PC-9 (cell line): ENCODE measurements around the gene ARHGEF3. TPM values are rescaled to one million over a fixed set of nuclear protein-coding genes. Genes with fewer than 3 reads are reported as not detected.

Experiments used
- BruUV-seq: library from RNA; stranded (reverse); fragments of 400-500 nt; replicated peaks from 2 replicates; lab custom pipeline; 2021; lab: Mats Ljungman, UMichigan
- CTCF ChIA-PET: fragments of 300-600 bp; sonication (Branson Sonifier 250); formaldehyde crosslinking; loops from one replicate; lab custom pipeline; 2022; ENCODE audit warnings: antibody characterized with exemption; lab: Charles Lee
- POLR2A ChIA-PET: fragments of 300-600 bp; sonication (Branson Sonifier 250); formaldehyde crosslinking; loops from one replicate; lab custom pipeline; 2022; ENCODE audit warnings: antibody characterized with exemption; ENCODE audit not compliant: unreplicated experiment; lab: Charles Lee
- DNase-seq, 2 experiments: peaks; one replicate each; pipeline versions ENCODE4 v3.0.0 to v3.0.0-alpha.2; 2015 to 2022; ENCODE audit warnings: mixed read lengths in 1 of 2
- H2AFZ ChIP-seq: fragments of 200-600 bp; sonication (generic); 2 replicates; pipeline ENCODE4 v1.8.1; 2017; ENCODE audit warnings: antibody characterized with exemption
- H3F3A ChIP-seq: fragments of 200-600 bp; sonication (generic); 2 replicates; pipeline ENCODE4 v1.8.1; 2017; ENCODE audit warnings: antibody characterized with exemption, mild to moderate bottlenecking, low read depth; ENCODE audit not compliant: insufficient read depth
- H3K27ac ChIP-seq: fragments of 200-600 bp; sonication (generic); 2 replicates; pipeline ENCODE4 v1.6.1; 2016; ENCODE audit warnings: mixed run types
- H3K27me3 ChIP-seq: fragments of 200-600 bp; sonication (generic); 2 replicates; pipeline ENCODE4 v1.6.1; 2016; ENCODE audit warnings: low read depth, mixed run types; ENCODE audit not compliant: insufficient read depth
- H3K36me3 ChIP-seq: fragments of 200-600 bp; sonication (generic); 2 replicates; pipeline ENCODE4 v1.6.1; 2016; ENCODE audit warnings: low read depth, mixed run types
- H3K4me1 ChIP-seq: fragments of 200-600 bp; sonication (generic); replicated peaks from 2 replicates; pipeline ENCODE4 v1.6.1; 2016; ENCODE audit warnings: mixed run types; ENCODE audit not compliant: insufficient read depth
- H3K4me2 ChIP-seq: fragments of 200-600 bp; sonication (generic); 2 replicates; pipeline ENCODE4 v1.6.1; 2017; ENCODE audit warnings: mixed run types
- H3K4me3 ChIP-seq: fragments of 200-600 bp; sonication (generic); 2 replicates; pipeline ENCODE4 v1.6.1; 2016; ENCODE audit warnings: mixed run types
- H3K79me2 ChIP-seq: fragments of 200-600 bp; sonication (generic); 2 replicates; pipeline ENCODE4 v1.6.1; 2017; ENCODE audit warnings: low read depth, mixed run types
- H3K9me2 ChIP-seq: fragments of 200-600 bp; sonication (generic); 2 replicates; pipeline ENCODE4 v1.8.1; 2017; ENCODE audit warnings: mild to moderate bottlenecking; ENCODE audit not compliant: insufficient read depth
- H3K9me3 ChIP-seq: fragments of 200-600 bp; sonication (generic); 2 replicates; pipeline ENCODE4 v1.8.1; 2016; ENCODE audit warnings: low read depth; ENCODE audit not compliant: insufficient read depth
- H4K20me1 ChIP-seq: fragments of 200-600 bp; sonication (generic); 2 replicates; pipeline ENCODE4 v1.8.1; 2017; ENCODE audit not compliant: insufficient read depth
- CTCF ChIP-seq: fragments of 200-600 bp; sonication (generic); conservative IDR thresholded peaks from 2 replicates; pipeline ENCODE4 v1.6.1; 2017; ENCODE audit warnings: mixed run types, antibody characterized with exemption, mild to moderate bottlenecking, moderate library complexity
- EZH2 ChIP-seq: fragments of 200-600 bp; sonication (generic); IDR thresholded peaks from 2 replicates; pipeline ENCODE4 v1.8.0; 2017; ENCODE audit warnings: antibody characterized with exemption, low read depth
- intact Hi-C: fragments of 100-400 bp; cut with micrococcal nuclease; formaldehyde crosslinking; loops from one replicate; pipeline ENCODE4 v1.10.0; 2022; ENCODE audit not compliant: unreplicated experiment
- total RNA-seq: library from RNA; stranded (reverse); gene quantifications from 2 replicates; pipeline ENCODE4 v1.2.3, GENCODE V29; 2021

ARHGEF3 gene
- total RNA-seq, 1 experiment from 2014 or later, result 49.2 TPM

GRCh38 chr3:56732109-56732508 is 69.6 kb downstream of the ARHGEF3 start:
- H3K4me2 ChIP-seq, result no peak overlapping the region
- H2AFZ ChIP-seq, result no peak overlapping the region
- DNase-seq, result no peak
- POLR2A ChIA-PET, result no interaction called here
- intact Hi-C loops, result no loop called here
- BruUV-seq, result no TSS peak
- no peaks in the 10 kb centered on the region for H3K9me2 ChIP-seq
- no peaks in the 10 kb centered on the region for H3K79me2 ChIP-seq
- TF ChIP-seq CTCF (no peak), EZH2 (no peak)
- no peaks in the 10 kb centered on the region for H3F3A ChIP-seq
- no peaks in the 10 kb centered on the region for H3K4me1 ChIP-seq
- CTCF ChIA-PET, result no interaction called here
- no peaks in the 10 kb centered on the region for H3K9me3 ChIP-seq
- H3K36me3 ChIP-seq, result no peaks in the 10 kb centered on the region
- no peaks in the 10 kb centered on the region for H4K20me1 ChIP-seq
- no peaks in the 10 kb centered on the region for H3K27me3 ChIP-seq
- H3K27ac ChIP-seq, result no peak overlapping the region
- no peak overlapping the region for H3K4me3 ChIP-seq

- no peak overlapping the region for H3K4me3 ChIP-seq
- no peak overlapping the region for H2AFZ ChIP-seq
- no peak overlapping the region for H3K27ac ChIP-seq
- no peaks in the 10 kb centered on the region for H3K4me1 ChIP-seq
- H3K9me3 ChIP-seq, result no peaks in the 10 kb centered on the region
- no peaks in the 10 kb centered on the region for H4K20me1 ChIP-seq
- no peaks in the 10 kb centered on the region for H3K79me2 ChIP-seq
- H3K4me2 ChIP-seq, result no peak overlapping the region
- no peaks in the 10 kb centered on the region for H3F3A ChIP-seq
- CTCF ChIA-PET, result no interaction called here
- DNase-seq, result no peak
- POLR2A ChIA-PET, result interaction anchor here (0.6 kb wide), 1 partner anchor 870 kb away, joined by 4 read pairs; no protein-coding TSS in a partner anchor
- H3K9me2 ChIP-seq, result no peaks in the 10 kb centered on the region
- H3K27me3 ChIP-seq, result no peaks in the 10 kb centered on the region
- intact Hi-C loops, result no loop called here
- BruUV-seq, result no TSS peak
- TF ChIP-seq CTCF (no peak), EZH2 (no peak)
- H3K36me3 ChIP-seq, result no peaks in the 10 kb centered on the region
Measured at GRCh38 chr3:56725175-56725574, 76.6 kb downstream of the ARHGEF3 start.

- H3K36me3 ChIP-seq, result no peaks in the 10 kb centered on the region
- TF ChIP-seq EZH2 (no peak), CTCF (no peak)
- H4K20me1 ChIP-seq, result no peaks in the 10 kb centered on the region
- H2AFZ ChIP-seq, result no peak overlapping the region
- DNase-seq, result no peak
- intact Hi-C loops, result no loop called here
- H3K4me3 ChIP-seq, result no peak overlapping the region
- H3K4me1 ChIP-seq, result no peaks in the 10 kb centered on the region
- no peaks in the 10 kb centered on the region for H3K9me2 ChIP-seq
- ChIA-PET POLR2A (no interaction called here), CTCF (no interaction called here)
- no peak overlapping the region for H3K27ac ChIP-seq
- H3K27me3 ChIP-seq, result no peaks in the 10 kb centered on the region
- no TSS peak for BruUV-seq
- H3K4me2 ChIP-seq, result no peak overlapping the region
- no peaks in the 10 kb centered on the region for H3K9me3 ChIP-seq
- H3K79me2 ChIP-seq, result no peaks in the 10 kb centered on the region
- no peaks in the 10 kb centered on the region for H3F3A ChIP-seq
Measured at GRCh38 chr3:56724676-56725075, 77.1 kb downstream of the ARHGEF3 start.
